HG03175 (cell line): Measurements from ENCODE around the gene TXNRD1.
"Not testable (repeated sequence)": the region's sequence is repeated elsewhere in the genome, so short reads cannot be mapped to it uniquely, and the experiment has no call there.

Source experiments
- ATAC-seq: cut with Tn5 transposase; IDR thresholded peaks from one replicate; pipeline ENCODE4 v1.9.1; 2021; ENCODE audit warnings: mild to moderate bottlenecking, moderate library complexity; ENCODE audit not compliant: unreplicated experiment

Gene TXNRD1

DNA sequence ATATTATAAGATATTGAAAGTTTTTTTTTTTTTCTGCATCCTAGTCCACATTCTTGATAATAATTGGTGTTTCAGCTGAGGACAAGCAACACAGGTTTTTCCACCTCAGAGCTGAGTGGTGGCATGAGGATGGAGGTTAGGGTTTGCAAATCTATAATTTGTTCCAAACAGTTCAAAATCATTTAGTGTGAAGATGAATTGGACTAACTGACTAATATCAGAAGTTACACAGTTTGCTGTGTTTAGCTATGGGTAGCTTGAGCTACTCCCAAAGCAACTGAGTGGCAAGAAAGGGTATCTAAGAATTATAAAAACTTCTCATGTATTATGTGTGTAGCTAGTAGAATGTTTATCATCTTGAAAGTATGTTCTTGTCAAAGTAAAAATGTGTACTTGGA lies 105.0 kb downstream of the TXNRD1 start:
- ATAC-seq = no peak

DNA sequence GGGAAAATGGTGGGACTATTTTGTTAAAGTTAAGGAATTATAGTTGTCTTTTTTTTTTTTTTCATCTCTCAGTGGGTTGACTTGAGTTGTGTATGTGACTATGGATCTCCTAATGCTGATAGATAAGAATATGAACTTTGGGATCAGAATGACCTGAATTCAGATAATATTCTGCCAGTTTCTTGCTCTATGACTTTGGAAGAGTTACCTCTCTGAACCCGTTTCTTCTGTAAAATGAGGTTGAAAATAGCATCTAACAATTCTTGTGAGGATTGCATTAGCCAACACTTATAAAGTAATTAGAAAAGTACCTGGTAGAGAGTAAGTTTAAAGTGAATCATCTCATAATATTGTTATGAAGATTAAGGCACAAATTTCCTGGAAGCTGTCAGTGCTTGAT lies 106.4 kb downstream of the TXNRD1 start:
- no peak for ATAC-seq

- ATAC-seq = not testable (repeated sequence)
Observed at GRCh38 chr12:104322533-104322932, 107.0 kb downstream of the TXNRD1 start.

GRCh38 chr12:104323899-104324298 lies 108.3 kb downstream of the TXNRD1 start:
- no peak for ATAC-seq

GRCh38 chr12:104328278-104328677 lies 112.7 kb downstream of the TXNRD1 start:
- ATAC-seq = not testable (repeated sequence)

GRCh38 chr12:104328790-104329189 lies 113.2 kb downstream of the TXNRD1 start:
- no peak for ATAC-seq

GRCh38 chr12:104329707-104330532 lies 114.3 kb downstream of the TXNRD1 start:
- ATAC-seq = no peak

- ATAC-seq = no peak
Observed at GRCh38 chr12:104331376-104331775, 115.8 kb downstream of the TXNRD1 start.

- ATAC-seq = not testable (repeated sequence)
Observed at GRCh38 chr12:104332273-104332672, 116.7 kb downstream of the TXNRD1 start.

- no peak for ATAC-seq
Observed at GRCh38 chr12:104333692-104334255, 118.2 kb downstream of the TXNRD1 start.

DNA sequence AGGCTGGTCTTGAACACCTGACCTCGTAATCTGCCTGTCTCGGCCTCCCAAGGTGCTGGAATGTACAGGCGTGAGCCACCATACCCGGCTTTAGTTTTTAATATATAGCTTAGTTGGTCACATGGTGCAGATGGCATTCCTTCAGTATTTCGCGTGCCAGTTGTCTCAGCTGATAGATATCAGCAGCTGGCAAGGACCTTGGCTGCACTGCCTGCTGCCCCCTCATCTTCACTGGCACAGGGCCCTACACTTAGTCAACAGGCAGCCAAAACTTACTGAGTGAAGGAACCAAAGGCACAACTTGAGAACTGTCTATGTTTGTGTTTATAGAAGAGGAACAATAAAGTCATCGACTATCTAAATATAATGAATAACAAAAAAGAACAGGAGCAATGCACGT lies 119.0 kb downstream of the TXNRD1 start:
- ATAC-seq = no peak

GRCh38 chr12:104336115-104336514 lies 120.5 kb downstream of the TXNRD1 start:
- ATAC-seq = no peak

GRCh38 chr12:104337030-104337558 lies 121.5 kb downstream of the TXNRD1 start:
- ATAC-seq = no peak

GRCh38 chr12:104339663-104340062 lies 124.1 kb downstream of the TXNRD1 start:
- no peak for ATAC-seq

GRCh38 chr12:104340177-104340576 lies 124.6 kb downstream of the TXNRD1 start:
- ATAC-seq = no peak

- no peak for ATAC-seq
Observed at GRCh38 chr12:104340925-104341611, 125.5 kb downstream of the TXNRD1 start.

GRCh38 chr12:104342147-104342546 lies 126.6 kb downstream of the TXNRD1 start:
- ATAC-seq = no peak

DNA sequence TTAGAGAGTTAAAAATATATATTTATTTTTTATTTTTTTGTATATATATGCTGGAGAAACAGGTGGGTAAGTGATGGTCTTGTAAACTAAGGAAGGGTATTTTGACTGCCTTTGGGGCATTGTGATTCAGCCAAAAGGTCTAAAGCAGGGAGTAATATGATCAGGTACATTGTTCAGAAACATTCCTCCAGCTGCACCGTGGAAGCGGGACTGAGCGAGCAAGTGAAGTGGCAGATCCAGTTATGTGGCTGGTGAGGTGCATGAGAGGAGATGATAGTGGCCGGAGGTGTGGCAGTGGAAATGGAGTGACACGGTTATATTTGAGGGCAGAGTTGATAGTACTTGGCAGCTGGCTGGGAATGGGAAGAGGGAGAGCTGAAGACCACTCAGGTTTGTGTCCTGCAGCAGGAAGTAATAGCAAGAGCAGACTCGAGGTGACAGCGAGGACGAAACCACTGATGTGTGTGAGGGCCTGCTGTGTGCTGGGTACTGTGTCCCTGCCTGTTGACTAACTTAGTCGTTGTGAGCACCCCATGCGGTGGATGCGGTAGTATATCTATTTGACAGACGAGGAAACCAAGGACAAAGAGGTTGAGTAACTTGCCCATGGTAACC lies 127.2 kb downstream of the TXNRD1 start:
- no peak for ATAC-seq

DNA sequence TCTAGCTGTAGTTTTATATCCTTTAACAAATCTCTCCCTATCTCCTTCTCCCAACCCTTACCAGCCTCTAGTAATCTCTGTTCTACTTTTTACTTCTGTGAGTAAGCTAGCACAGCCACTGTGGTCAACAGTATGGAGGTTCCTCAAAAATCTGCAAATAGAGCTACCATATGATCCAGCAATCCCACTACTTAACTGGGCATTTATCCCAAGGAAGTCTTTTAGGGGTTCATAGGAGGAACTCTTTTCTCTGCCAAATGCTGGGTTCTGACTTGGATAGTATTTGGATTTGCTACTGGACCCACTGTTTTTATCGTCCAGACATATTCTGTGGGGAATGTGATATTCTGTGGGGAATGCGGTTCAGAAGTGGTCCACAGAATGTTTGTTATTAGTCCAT lies 129.1 kb downstream of the TXNRD1 start:
- ATAC-seq = no peak

DNA sequence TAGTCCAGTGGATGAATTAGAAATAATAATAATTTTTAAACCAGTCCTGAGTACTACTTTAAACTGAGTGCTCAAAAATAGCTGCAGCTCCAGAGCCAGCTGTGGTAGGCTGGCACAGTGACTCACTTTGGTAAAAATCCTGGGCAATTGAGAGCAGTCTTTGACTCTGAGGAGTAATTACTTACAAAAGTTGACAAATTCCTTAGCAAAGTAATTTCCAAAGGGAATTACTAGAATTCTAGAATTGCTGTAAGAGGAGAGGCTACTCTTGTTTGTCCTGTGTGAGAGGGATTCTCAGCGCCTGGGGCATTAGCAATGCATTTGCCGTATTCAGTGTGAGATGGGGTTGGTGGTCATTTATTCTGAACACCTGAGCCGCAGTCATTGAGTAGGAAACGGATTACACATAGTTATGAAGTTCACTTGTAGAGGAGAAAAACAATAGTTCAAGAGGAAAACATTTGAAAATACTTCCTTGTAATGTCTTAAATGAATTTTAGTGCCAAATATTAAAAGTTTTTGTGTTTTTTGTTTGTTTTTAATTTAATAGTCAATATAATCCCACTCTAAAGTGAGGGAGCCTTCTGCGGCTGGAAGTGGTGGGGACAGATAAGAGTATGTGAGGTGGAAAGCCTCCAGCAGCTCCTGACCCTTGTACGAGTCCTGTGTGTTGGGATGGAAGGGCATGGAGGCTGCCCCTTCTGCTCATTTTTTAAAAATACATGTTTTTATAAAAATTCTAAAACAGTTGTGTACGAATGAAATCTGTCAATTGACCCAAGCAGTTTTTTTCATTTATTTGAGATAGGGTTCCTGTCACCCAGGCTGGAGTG lies 129.9 kb downstream of the TXNRD1 start:
- no peak for ATAC-seq
